ENCODE measurements around the gene CCL3.

GRCh38 chr17:36069136-36069535 is 20.8 kb downstream of the CCL3 start:
- TF ChIP-seq CTCF (IDR thresholded peaks at IDR 0.05; ENCODE audit: insufficient read depth, low read length, poor library complexity, severe bottlenecking) (no peak), EZH2phosphoT487 (conservative IDR thresholded peaks at IDR 0.05; ENCODE audit: low read length) (no peak)
